ENCODE data around the gene LPIN2.
"Not testable (repeated sequence)": the region's sequence is repeated elsewhere in the genome, so short reads cannot be mapped to it uniquely, and the experiment has no call there.

The LPIN2 gene

GRCh38 chr18:3005462-3005861 lies 7.5 kb downstream of the LPIN2 start:
- DNase-seq: no peak

GRCh38 chr18:3003766-3004165 lies 9.2 kb downstream of the LPIN2 start:
- not testable (repeated sequence) for DNase-seq

- DNase-seq: no peak
Observed at GRCh38 chr18:3002732-3003131, 10.2 kb downstream of the LPIN2 start.

- DNase-seq: no peak
Observed at GRCh38 chr18:2998644-2999043, 14.3 kb downstream of the LPIN2 start.

GRCh38 chr18:2997846-2998564 lies 14.9 kb downstream of the LPIN2 start:
- DNase-seq: no peak

GRCh38 chr18:2997429-2997828 lies 15.5 kb downstream of the LPIN2 start:
- DNase-seq: no peak

- no peak for DNase-seq
Observed at GRCh38 chr18:2994603-2995432, 18.1 kb downstream of the LPIN2 start.

GRCh38 chr18:2994020-2994589 lies 18.8 kb downstream of the LPIN2 start:
- no peak for DNase-seq

GRCh38 chr18:2992995-2993877 lies 19.7 kb downstream of the LPIN2 start:
- DNase-seq: no peak

- no peak for DNase-seq
Observed at GRCh38 chr18:2990956-2991640, 21.8 kb downstream of the LPIN2 start.

GRCh38 chr18:2987876-2988790 lies 24.8 kb downstream of the LPIN2 start:
- no peak for DNase-seq

GRCh38 chr18:2986150-2986865 lies 26.6 kb downstream of the LPIN2 start:
- no peak for DNase-seq

- no peak for DNase-seq
Observed at GRCh38 chr18:2985628-2986027, 27.3 kb downstream of the LPIN2 start.

- no peak for DNase-seq
Observed at GRCh38 chr18:2984703-2985261, 28.2 kb downstream of the LPIN2 start.

GRCh38 chr18:2984091-2984490 lies 28.9 kb downstream of the LPIN2 start:
- no peak for DNase-seq

GRCh38 chr18:2983296-2983695 lies 29.6 kb downstream of the LPIN2 start:
- DNase-seq: no peak

GRCh38 chr18:2982452-2983269 lies 30.3 kb downstream of the LPIN2 start:
- no peak for DNase-seq

- no peak for DNase-seq
Observed at GRCh38 chr18:2982022-2982421, 30.9 kb downstream of the LPIN2 start.

- no peak for DNase-seq
Observed at GRCh38 chr18:2981212-2981728, 31.7 kb downstream of the LPIN2 start.

Data from NCI-H774 (cell line).